Measurements from ENCODE around the gene OR2F2. TPM values are rescaled to one million over a fixed set of nuclear protein-coding genes. Genes with fewer than 3 reads are reported as not detected.

Gene OR2F2
- total RNA-seq, 1 experiment from 2014 or later, result not detected

DNA sequence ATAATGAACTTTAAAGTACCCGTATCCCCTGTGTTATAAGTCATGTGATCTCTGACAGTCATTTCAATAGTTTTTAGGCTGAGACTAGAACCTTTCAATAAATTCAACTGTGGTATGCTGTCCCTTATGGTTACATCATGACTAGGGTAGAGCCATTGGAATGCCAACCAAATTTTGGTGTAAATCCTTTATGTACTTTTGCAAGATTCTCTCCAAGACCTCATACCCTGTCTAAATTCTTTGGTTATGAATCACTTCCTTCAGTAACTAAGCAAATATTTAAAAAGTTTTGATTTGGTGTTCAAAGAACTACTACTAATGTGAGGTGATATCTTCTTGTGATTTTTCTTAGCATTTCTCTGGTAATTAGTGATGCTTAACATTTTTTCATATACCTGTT lies 44.3 kb downstream of the OR2F2 start:
- BruUV-seq (replicated peaks), result no TSS peak
- H3K4me2 ChIP-seq (ENCODE audit: low read length), result no peak overlapping the region
- H2AFZ ChIP-seq (ENCODE audit: low read depth, low read length, poor library complexity, severe bottlenecking), result no peak overlapping the region
- no peaks in the 10 kb centered on the region for H3K36me3 ChIP-seq (ENCODE audit: control insufficient read depth in 1 of 2, insufficient read depth in 2 of 2, low read length in 2 of 2)
- no peaks in the 10 kb centered on the region for H3K9me3 ChIP-seq (ENCODE audit: control insufficient read depth in 1 of 2, insufficient read depth in 1 of 2, low read depth in 1 of 2, low read length in 2 of 2)
- H3K27me3 ChIP-seq (ENCODE audit: insufficient read depth, low read length), result no peaks in the 10 kb centered on the region
- no peaks in the 10 kb centered on the region for H3K4me1 ChIP-seq (ENCODE audit: control insufficient read depth in 1 of 2, insufficient read depth in 2 of 2, low read length in 2 of 2)
- CTCF ChIA-PET, result no interaction called here
- H4K20me1 ChIP-seq (ENCODE audit: insufficient read depth), result no peaks in the 10 kb centered on the region
- no peak for TF ChIP-seq JUND (IDR thresholded peaks at IDR 0.05)
- TF ChIP-seq YY1 (IDR thresholded peaks at IDR 0.05; ENCODE audit: extremely low read depth, insufficient replicate concordance, low read depth, low read length), result no peak
- no peak for TF ChIP-seq EZH2 (IDR thresholded peaks at IDR 0.05)
- no peak for TF ChIP-seq ZNF274 (IDR thresholded peaks at IDR 0.05; ENCODE audit: low read depth, low read length)
- no peak for TF ChIP-seq CEBPB (IDR thresholded peaks at IDR 0.05; ENCODE audit: low read depth)
- TF ChIP-seq, protein P1, sequence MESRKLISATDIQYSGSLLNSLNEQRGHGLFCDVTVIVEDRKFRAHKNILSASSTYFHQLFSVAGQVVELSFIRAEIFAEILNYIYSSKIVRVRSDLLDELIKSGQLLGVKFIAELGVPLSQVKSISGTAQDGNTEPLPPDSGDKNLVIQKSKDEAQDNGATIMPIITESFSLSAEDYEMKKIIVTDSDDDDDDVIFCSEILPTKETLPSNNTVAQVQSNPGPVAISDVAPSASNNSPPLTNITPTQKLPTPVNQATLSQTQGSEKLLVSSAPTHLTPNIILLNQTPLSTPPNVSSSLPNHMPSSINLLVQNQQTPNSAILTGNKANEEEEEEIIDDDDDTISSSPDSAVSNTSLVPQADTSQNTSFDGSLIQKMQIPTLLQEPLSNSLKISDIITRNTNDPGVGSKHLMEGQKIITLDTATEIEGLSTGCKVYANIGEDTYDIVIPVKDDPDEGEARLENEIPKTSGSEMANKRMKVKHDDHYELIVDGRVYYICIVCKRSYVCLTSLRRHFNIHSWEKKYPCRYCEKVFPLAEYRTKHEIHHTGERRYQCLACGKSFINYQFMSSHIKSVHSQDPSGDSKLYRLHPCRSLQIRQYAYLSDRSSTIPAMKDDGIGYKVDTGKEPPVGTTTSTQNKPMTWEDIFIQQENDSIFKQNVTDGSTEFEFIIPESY (IDR thresholded peaks at IDR 0.05; ENCODE audit: extremely low read depth, insufficient replicate concordance, low read length), result no peak
- TF ChIP-seq ELF1 (IDR thresholded peaks at IDR 0.05; ENCODE audit: borderline replicate concordance, low read depth), result no peak
- TF ChIP-seq CBX3 (IDR thresholded peaks at IDR 0.05; ENCODE audit: low read depth), result no peak
- no peak for TF ChIP-seq POLR2AphosphoS5 (IDR thresholded peaks at IDR 0.05; ENCODE audit: low read depth, low read length)
- TF ChIP-seq SIN3A (IDR thresholded peaks at IDR 0.05; ENCODE audit: low read depth), result no peak
- no peak for TF ChIP-seq SP1 (IDR thresholded peaks at IDR 0.05; ENCODE audit: low read depth)
- TF ChIP-seq EGR1 (IDR thresholded peaks at IDR 0.05; ENCODE audit: low read depth), result no peak
- TF ChIP-seq, protein P2, sequence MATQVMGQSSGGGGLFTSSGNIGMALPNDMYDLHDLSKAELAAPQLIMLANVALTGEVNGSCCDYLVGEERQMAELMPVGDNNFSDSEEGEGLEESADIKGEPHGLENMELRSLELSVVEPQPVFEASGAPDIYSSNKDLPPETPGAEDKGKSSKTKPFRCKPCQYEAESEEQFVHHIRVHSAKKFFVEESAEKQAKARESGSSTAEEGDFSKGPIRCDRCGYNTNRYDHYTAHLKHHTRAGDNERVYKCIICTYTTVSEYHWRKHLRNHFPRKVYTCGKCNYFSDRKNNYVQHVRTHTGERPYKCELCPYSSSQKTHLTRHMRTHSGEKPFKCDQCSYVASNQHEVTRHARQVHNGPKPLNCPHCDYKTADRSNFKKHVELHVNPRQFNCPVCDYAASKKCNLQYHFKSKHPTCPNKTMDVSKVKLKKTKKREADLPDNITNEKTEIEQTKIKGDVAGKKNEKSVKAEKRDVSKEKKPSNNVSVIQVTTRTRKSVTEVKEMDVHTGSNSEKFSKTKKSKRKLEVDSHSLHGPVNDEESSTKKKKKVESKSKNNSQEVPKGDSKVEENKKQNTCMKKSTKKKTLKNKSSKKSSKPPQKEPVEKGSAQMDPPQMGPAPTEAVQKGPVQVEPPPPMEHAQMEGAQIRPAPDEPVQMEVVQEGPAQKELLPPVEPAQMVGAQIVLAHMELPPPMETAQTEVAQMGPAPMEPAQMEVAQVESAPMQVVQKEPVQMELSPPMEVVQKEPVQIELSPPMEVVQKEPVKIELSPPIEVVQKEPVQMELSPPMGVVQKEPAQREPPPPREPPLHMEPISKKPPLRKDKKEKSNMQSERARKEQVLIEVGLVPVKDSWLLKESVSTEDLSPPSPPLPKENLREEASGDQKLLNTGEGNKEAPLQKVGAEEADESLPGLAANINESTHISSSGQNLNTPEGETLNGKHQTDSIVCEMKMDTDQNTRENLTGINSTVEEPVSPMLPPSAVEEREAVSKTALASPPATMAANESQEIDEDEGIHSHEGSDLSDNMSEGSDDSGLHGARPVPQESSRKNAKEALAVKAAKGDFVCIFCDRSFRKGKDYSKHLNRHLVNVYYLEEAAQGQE (IDR thresholded peaks at IDR 0.05; ENCODE audit: low read depth), result no peak
- TF ChIP-seq, protein P3, sequence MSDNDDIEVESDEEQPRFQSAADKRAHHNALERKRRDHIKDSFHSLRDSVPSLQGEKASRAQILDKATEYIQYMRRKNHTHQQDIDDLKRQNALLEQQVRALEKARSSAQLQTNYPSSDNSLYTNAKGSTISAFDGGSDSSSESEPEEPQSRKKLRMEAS (IDR thresholded peaks at IDR 0.05), result no peak
- TF ChIP-seq EZH2phosphoT487 (IDR thresholded peaks at IDR 0.05; ENCODE audit: borderline replicate concordance), result no peak
- TF ChIP-seq, protein P4, sequence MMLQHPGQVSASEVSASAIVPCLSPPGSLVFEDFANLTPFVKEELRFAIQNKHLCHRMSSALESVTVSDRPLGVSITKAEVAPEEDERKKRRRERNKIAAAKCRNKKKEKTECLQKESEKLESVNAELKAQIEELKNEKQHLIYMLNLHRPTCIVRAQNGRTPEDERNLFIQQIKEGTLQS (IDR thresholded peaks at IDR 0.05), result no peak
- TF ChIP-seq POLR2A (IDR thresholded peaks at IDR 0.05; ENCODE audit: borderline replicate concordance, extremely low read depth, insufficient read depth, insufficient read length), result no peak
- TF ChIP-seq FOSL1 (IDR thresholded peaks at IDR 0.05; ENCODE audit: low read depth), result no peak
- H3K27ac ChIP-seq (ENCODE audit: low read depth, low read length), result no peak overlapping the region
- H3K79me2 ChIP-seq (ENCODE audit: insufficient read depth, low read length), result no peaks in the 10 kb centered on the region
- ATAC-seq (no peak), DNase-seq (ENCODE audit: low read depth, low spot score) (no peak)
- POLR2A ChIA-PET, result no interaction called here
- H3K9me2 ChIP-seq (ENCODE audit: insufficient read depth), result no peaks in the 10 kb centered on the region
- no peak overlapping the region for H3K4me3 ChIP-seq (replicated peaks in 1 of 2; ENCODE audit: low read depth in 1 of 2, low read length in 2 of 2)
- RAD21 ChIA-PET (ENCODE audit: low non-redundant PET in 1 of 2, low total read pairs in 2 of 2, uncharacterized antibody in 2 of 2, unreplicated experiment in 2 of 2), result no interaction called here
- H3K9ac ChIP-seq (ENCODE audit: low read length), result no peak overlapping the region
- intact Hi-C loops (cut with micrococcal nuclease), result loop anchor here (5.0 kb wide), 1 partner anchor 33 kb away; no protein-coding TSS in a partner anchor

Data from HCT116 (cell line).